Cardiac fibroblast (primary cell): ENCODE results near the gene CACNG7.

Experiments
- DNase-seq, 2 donors: peaks; one replicate each; pipeline versions ENCODE4 v3.0.0 to v3.0.0-alpha.2; 2010; ENCODE audit warnings: low read depth in 2 of 2
- H3K4me3 ChIP-seq, 2 donors: replicated peaks in 1 of 2; 1 replicate in 1 of 2; 2 replicates in 1 of 2; pipeline ENCODE4 v1.5.1; 2011; ENCODE audit warnings: low read depth in 2 of 2, low read length in 2 of 2, mild to moderate bottlenecking in 2 of 2, moderate library complexity in 1 of 2
- TF ChIP-seq, protein P1 (sequence below): IDR thresholded peaks from one replicate; pipeline ENCODE4 v1.5.1; 2011; ENCODE audit warnings: low read depth, mild to moderate bottlenecking, low read length, inconsistent platforms

CACNG7 gene

DNA sequence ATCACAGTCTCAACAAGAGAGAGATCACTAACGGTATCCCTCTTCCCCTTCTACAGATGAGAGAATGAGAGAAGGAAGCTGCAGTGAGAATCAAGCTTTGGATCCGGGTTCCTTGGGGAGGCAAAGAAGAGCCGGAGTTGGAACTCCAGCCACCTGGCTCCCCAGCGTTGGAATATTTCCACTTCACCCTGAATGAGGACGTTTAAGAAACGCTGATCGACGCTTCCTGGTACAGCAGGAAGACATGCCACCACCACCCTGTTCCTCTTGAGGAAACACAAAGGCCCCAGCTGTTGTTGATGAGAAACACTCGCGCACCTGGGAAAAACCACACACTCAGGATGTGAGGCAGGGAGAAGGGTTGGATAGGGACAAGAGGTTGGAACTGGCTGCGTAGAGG, 42.4 kb downstream of the CACNG7 start:
- no peak overlapping the region for H3K4me3 ChIP-seq
- TF ChIP-seq, protein P1, sequence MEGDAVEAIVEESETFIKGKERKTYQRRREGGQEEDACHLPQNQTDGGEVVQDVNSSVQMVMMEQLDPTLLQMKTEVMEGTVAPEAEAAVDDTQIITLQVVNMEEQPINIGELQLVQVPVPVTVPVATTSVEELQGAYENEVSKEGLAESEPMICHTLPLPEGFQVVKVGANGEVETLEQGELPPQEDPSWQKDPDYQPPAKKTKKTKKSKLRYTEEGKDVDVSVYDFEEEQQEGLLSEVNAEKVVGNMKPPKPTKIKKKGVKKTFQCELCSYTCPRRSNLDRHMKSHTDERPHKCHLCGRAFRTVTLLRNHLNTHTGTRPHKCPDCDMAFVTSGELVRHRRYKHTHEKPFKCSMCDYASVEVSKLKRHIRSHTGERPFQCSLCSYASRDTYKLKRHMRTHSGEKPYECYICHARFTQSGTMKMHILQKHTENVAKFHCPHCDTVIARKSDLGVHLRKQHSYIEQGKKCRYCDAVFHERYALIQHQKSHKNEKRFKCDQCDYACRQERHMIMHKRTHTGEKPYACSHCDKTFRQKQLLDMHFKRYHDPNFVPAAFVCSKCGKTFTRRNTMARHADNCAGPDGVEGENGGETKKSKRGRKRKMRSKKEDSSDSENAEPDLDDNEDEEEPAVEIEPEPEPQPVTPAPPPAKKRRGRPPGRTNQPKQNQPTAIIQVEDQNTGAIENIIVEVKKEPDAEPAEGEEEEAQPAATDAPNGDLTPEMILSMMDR, result no peak
- no peak for DNase-seq

DNA sequence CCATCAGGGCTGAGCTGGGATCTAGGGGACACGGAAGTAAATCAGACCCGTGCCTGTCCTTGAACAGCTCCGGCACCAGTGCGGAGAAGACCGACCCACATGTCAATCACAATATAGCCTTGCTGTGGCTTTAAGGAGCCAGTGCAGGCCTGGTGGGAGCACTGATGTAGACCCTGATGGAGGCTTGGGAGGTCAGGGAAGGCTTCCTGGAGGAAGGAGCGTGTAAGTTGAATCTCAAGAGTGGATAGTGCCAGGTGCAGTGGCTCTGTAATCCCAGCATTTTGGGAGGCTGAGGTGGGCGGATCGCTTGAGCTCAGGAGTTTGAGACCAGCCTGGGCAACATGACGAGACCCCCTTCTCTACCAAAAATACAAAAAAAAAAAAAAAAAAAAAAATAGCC, 42.9 kb downstream of the CACNG7 start:
- no peak overlapping the region for H3K4me3 ChIP-seq
- TF ChIP-seq, protein P1, result no peak
- DNase-seq, result no peak

DNA sequence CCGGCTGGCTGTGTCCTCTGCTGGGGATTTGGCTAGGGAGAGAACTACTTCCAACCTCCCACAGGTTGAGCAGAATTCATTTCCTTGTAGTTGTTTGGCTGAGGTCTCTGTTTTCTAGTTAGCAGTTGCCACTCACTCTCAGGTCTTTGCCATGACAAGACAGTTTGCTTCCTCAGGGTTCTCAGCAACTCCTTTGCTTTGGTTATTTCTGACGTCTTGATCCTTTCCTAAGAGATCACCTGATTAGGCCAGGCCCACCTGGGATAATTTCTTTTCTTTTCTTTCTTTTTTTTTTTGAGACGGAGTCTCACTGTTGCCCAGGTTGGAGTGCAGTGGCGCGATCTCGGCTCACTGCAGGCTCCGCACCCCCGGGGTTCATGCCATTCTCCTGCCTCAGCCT, 44.3 kb downstream of the CACNG7 start:
- TF ChIP-seq, protein P1, result no peak
- no peak for DNase-seq

DNA sequence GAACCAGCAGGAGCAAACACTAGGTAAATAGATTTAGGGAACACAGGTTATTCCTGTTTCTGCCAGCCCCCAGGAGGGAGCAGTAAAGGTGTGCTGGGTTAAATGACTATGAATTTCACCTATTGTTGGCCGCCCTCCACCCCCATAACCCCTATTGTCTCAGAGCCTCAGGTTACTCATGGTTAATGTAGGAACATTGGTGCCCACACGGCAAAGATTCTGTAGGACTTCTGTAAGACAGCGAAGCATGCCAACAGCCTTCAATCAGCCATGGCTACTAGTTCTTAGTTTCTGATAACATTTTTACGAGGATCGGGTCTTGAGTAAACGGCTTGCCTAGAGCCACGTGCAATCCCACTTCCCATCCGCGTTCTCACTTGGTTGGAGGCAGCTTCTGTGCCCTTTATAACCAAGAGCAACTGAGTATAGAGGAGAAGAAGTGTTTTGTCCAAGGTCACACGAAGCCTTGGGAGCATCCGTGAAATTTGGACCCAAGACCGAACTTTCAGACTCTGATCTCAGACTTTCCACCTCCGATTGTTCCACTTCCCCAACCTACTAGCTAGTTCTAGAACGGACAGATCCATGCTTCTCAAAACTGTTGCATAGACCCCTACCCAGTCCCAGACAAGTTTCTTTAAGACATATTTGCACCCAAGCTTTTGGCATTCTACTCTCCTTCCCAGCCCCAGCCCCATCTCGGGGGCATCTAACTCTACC, 48.5 kb downstream of the CACNG7 start:
- no peak overlapping the region for H3K4me3 ChIP-seq
- TF ChIP-seq, protein P1, result no peak
- DNase-seq, result no peak

More for the DNA sequence above, 44.3 kb downstream of the CACNG7 start:
- H3K4me3 ChIP-seq, result no peak overlapping the region

DNA sequence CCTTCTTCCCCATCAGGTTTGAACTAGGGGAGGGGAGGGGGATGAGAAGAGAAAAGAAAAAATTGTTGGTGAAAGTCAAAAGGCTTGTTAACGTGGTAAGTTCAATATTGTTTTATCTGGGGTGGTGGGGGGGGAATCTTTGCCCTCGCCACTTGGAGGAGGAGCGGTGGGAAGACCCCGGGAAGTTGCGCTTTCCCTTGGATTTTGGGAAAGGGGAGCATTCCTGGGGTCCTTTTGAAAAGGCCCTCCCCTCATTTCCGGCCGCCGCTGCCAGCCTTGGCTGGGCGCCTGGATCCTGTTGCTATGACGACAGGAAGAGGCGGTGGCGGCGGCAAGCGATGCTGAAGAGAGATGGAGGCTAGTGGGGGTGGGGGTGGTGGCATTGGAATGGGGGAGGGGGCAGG, 49.1 kb downstream of the CACNG7 start:
- TF ChIP-seq, protein P1, result no peak
- peak in 1 of 2 donors; percentile 54 for DNase-seq
- no peak overlapping the region for H3K4me3 ChIP-seq

DNA sequence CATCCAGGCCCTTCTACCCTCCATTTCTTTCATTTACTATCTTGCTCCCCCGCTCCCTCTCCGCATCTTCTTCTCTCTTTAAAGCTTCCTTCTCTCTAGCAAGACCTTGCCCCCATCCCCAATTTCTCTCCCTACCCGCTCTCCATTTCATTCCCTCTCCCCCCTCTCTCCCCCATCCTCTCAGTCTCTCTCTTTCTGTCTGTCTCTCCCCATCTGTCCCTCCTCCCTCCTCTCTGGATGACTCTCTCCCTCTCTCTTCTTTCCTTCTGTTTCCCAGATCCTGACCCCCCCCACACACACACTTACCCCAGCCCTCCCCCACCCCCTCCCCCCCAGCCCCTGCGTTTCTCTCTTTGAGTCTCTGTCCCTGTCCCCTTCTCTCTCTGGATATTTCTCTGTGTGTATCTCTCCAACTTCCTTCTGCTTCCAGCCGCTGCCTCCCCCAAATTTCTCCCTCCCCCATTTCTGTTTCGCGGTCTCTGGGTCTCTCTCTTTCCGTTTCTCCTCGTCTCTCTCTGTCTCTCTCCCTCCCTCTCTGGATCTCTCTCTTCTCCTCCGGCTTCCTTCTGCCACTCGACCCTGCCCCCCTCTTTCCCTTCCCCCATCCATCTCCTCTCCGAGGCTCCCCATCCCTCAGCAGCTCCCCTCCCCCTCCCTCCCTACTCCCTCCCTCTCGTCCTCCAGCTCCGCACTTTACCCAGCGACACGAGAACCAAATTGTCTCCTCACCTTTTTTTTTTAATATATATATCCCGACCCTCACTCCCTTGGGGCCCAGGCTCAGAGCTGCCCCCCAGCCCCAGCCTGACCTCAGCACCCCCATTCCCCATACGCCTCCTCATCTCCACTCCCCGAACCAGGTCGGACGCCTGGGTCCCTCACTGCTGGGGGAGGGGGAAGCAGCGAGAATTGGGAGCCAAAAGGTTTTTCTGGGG, 50.0 kb downstream of the CACNG7 start:
- TF ChIP-seq, protein P1, result no peak
- no peak for DNase-seq
- peak overlapping the region; percentile 23 to 38 for H3K4me3 ChIP-seq
